ENCODE measurements around the gene ZNF160.
"Not testable (repeated sequence)": the region's sequence is repeated elsewhere in the genome, so short reads cannot be mapped to it uniquely, and the experiment has no call there.

DNA sequence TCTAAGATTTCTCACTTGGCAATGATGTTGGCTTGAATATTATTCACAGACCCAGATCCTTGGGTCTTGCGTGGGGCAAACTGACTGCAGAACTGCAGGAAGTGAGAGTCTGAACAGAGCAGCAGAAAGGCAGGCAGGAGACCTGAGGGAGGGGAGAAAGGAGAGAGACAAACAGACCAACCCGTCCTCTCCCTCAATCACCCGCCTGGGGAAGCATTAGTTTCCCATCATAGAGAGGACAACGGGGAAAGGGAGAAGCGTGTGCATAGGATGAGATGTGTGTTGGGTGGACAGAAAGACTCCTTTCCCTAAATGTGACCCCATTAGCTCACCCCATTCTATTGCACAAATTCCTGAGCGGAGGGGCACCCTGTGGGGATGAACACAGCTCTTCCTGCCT lies 6.6 kb downstream of the ZNF160 start:
- not testable (repeated sequence) for TF ChIP-seq ESRRA (IDR thresholded peaks at IDR 0.05; ENCODE audit: borderline replicate concordance, low read length); MAFK (IDR thresholded peaks at IDR 0.05; ENCODE audit: partially characterized antibody); POLR2A (IDR thresholded peaks at IDR 0.05; ENCODE audit: low read length); BHLHE40 (IDR thresholded peaks at IDR 0.05; ENCODE audit: low read depth, low read length); NR3C1 (IDR thresholded peaks at IDR 0.05); JUNB (IDR thresholded peaks at IDR 0.05); REST (IDR thresholded peaks at IDR 0.05); RFX5 (IDR thresholded peaks at IDR 0.05); CEBPB (IDR thresholded peaks at IDR 0.05)
- TF ChIP-seq, protein P1, sequence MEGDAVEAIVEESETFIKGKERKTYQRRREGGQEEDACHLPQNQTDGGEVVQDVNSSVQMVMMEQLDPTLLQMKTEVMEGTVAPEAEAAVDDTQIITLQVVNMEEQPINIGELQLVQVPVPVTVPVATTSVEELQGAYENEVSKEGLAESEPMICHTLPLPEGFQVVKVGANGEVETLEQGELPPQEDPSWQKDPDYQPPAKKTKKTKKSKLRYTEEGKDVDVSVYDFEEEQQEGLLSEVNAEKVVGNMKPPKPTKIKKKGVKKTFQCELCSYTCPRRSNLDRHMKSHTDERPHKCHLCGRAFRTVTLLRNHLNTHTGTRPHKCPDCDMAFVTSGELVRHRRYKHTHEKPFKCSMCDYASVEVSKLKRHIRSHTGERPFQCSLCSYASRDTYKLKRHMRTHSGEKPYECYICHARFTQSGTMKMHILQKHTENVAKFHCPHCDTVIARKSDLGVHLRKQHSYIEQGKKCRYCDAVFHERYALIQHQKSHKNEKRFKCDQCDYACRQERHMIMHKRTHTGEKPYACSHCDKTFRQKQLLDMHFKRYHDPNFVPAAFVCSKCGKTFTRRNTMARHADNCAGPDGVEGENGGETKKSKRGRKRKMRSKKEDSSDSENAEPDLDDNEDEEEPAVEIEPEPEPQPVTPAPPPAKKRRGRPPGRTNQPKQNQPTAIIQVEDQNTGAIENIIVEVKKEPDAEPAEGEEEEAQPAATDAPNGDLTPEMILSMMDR (IDR thresholded peaks at IDR 0.05) = not testable (repeated sequence)
